ENCODE results near the gene RAB7A. TPM values are rescaled to one million over a fixed set of nuclear protein-coding genes. Genes with fewer than 3 reads are reported as not detected.
"Not testable (repeated sequence)": the region's sequence is repeated elsewhere in the genome, so short reads cannot be mapped to it uniquely, and the experiment has no call there.

RAB7A gene
- total RNA-seq, 1 donor from 2014 or later: 26.0 TPM

GRCh38 chr3:128753715-128754114 is 27.7 kb downstream of the RAB7A start:
- DNase-seq (ENCODE audit: low spot score): no peak

GRCh38 chr3:128760042-128760441 is 34.1 kb downstream of the RAB7A start:
- DNase-seq (ENCODE audit: low spot score): no peak

- no peak for DNase-seq (ENCODE audit: low spot score)
Measured at GRCh38 chr3:128760881-128761280, 34.9 kb downstream of the RAB7A start.

GRCh38 chr3:128761392-128761791 is 35.4 kb downstream of the RAB7A start:
- DNase-seq (ENCODE audit: low spot score): no peak

GRCh38 chr3:128763967-128764366 is 38.0 kb downstream of the RAB7A start:
- no peak for DNase-seq (ENCODE audit: low spot score)

- DNase-seq (ENCODE audit: low spot score): no peak
Measured at GRCh38 chr3:128764863-128765262, 38.9 kb downstream of the RAB7A start.

GRCh38 chr3:128767094-128767750 is 41.2 kb downstream of the RAB7A start:
- no peak for DNase-seq (ENCODE audit: low spot score)

- DNase-seq (ENCODE audit: low spot score): no peak
Measured at GRCh38 chr3:128768471-128768870, 42.5 kb downstream of the RAB7A start.

GRCh38 chr3:128770387-128770786 is 44.4 kb downstream of the RAB7A start:
- DNase-seq (ENCODE audit: low spot score): no peak

- DNase-seq (ENCODE audit: low spot score): not testable (repeated sequence)
Measured at GRCh38 chr3:128773189-128773588, 47.2 kb downstream of the RAB7A start.

- DNase-seq (ENCODE audit: low spot score): not testable (repeated sequence)
Measured at GRCh38 chr3:128773592-128773991, 47.6 kb downstream of the RAB7A start.

- no peak for DNase-seq (ENCODE audit: low spot score)
Measured at GRCh38 chr3:128775241-128775640, 49.3 kb downstream of the RAB7A start.

GRCh38 chr3:128775906-128776542 is 50.0 kb downstream of the RAB7A start:
- peak; percentile 43 for DNase-seq (ENCODE audit: low spot score)

GRCh38 chr3:128780101-128780837 is 54.3 kb downstream of the RAB7A start:
- no peak for DNase-seq (ENCODE audit: low spot score)

- no peak for DNase-seq (ENCODE audit: low spot score)
Measured at GRCh38 chr3:128781164-128781563, 55.2 kb downstream of the RAB7A start.

- DNase-seq (ENCODE audit: low spot score): no peak
Measured at GRCh38 chr3:128782282-128783146, 56.5 kb downstream of the RAB7A start.

- no peak for DNase-seq (ENCODE audit: low spot score)
Measured at GRCh38 chr3:128783774-128784173, 57.8 kb downstream of the RAB7A start.

- DNase-seq (ENCODE audit: low spot score): no peak
Measured at GRCh38 chr3:128784232-128784631, 58.2 kb downstream of the RAB7A start.

GRCh38 chr3:128784843-128785242 is 58.9 kb downstream of the RAB7A start:
- DNase-seq (ENCODE audit: low spot score): no peak

- no peak for DNase-seq (ENCODE audit: low spot score)
Measured at GRCh38 chr3:128786434-128787020, 60.5 kb downstream of the RAB7A start.

Data from umbilical cord (tissue), 2 donors.